HL-60 (cell line): Measurements from ENCODE around the gene MTCH1.

Source experiments
- DNase-seq, 2 experiments: peaks; one replicate each; pipeline ENCODE4 v3.0.0-alpha.2; 2010 to 2020; ENCODE audit warnings: low read depth in 1 of 2, low spot score in 1 of 2
- H3K27ac ChIP-seq: fragments of 250-450 bp; sonication (Bioruptor Pico); replicated peaks from 2 replicates; pipeline ENCODE4 v1.5.1; 2020; ENCODE audit warnings: mild to moderate bottlenecking, moderate library complexity
- H3K27me3 ChIP-seq: fragments of 250-450 bp; sonication (Bioruptor Pico); 2 replicates; pipeline ENCODE4 v1.5.1; 2021; ENCODE audit warnings: mild to moderate bottlenecking, moderate library complexity; ENCODE audit not compliant: insufficient read depth, poor library complexity, severe bottlenecking
- H3K4me3 ChIP-seq: replicated peaks from 2 replicates; pipeline ENCODE4 v1.5.1; 2011; ENCODE audit warnings: mild to moderate bottlenecking, control low read depth, low read length; ENCODE audit not compliant: insufficient read depth
- GABPA ChIP-seq: IDR thresholded peaks from 2 replicates; pipeline ENCODE4 v1.6.1; 2012; ENCODE audit warnings: low read depth
- POLR2AphosphoS5 ChIP-seq: IDR thresholded peaks from 2 replicates; pipeline ENCODE4 v1.6.1; 2012; ENCODE audit warnings: low read depth
- SPI1 ChIP-seq: IDR thresholded peaks from 2 replicates; pipeline ENCODE4 v1.6.1; 2012; ENCODE audit warnings: low read depth, mild to moderate bottlenecking, borderline replicate concordance
- TF ChIP-seq, protein P1 (sequence below): IDR thresholded peaks from 2 replicates; pipeline ENCODE4 v1.6.1; 2012; ENCODE audit warnings: low read depth; ENCODE audit not compliant: insufficient replicate concordance
- TF ChIP-seq, protein P2 (sequence below): IDR thresholded peaks from one replicate; pipeline ENCODE4 v1.5.1; 2011; ENCODE audit warnings: low read length, control low read depth, inconsistent platforms; ENCODE audit not compliant: insufficient read depth

The MTCH1 gene

DNA sequence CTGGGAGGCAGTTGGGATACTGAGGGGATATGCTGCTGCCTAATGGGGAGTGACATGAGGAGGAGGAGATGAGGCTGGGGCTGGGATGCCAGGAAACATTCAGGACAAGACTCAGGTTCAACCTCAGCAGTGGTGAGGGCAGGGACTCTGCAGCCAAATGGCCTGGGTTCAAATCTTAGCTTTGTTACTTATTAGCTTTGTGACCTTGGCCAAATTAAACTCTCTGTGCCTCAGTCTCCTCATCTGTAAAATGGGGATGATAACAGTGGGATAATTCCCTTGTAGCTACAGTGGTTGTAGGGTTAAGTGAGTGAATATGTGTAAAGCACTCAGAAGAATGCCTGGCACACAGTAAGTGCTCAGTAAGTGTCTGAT is 29.6 kb downstream of the MTCH1 start:
- DNase-seq, result no peak
- H3K4me3 ChIP-seq, result no peak overlapping the region
- H3K27me3 ChIP-seq, result peaks cover 20% of the 10 kb centered on the region
- TF ChIP-seq POLR2AphosphoS5, result no peak
- TF ChIP-seq GABPA, result no peak
- TF ChIP-seq, protein P1, sequence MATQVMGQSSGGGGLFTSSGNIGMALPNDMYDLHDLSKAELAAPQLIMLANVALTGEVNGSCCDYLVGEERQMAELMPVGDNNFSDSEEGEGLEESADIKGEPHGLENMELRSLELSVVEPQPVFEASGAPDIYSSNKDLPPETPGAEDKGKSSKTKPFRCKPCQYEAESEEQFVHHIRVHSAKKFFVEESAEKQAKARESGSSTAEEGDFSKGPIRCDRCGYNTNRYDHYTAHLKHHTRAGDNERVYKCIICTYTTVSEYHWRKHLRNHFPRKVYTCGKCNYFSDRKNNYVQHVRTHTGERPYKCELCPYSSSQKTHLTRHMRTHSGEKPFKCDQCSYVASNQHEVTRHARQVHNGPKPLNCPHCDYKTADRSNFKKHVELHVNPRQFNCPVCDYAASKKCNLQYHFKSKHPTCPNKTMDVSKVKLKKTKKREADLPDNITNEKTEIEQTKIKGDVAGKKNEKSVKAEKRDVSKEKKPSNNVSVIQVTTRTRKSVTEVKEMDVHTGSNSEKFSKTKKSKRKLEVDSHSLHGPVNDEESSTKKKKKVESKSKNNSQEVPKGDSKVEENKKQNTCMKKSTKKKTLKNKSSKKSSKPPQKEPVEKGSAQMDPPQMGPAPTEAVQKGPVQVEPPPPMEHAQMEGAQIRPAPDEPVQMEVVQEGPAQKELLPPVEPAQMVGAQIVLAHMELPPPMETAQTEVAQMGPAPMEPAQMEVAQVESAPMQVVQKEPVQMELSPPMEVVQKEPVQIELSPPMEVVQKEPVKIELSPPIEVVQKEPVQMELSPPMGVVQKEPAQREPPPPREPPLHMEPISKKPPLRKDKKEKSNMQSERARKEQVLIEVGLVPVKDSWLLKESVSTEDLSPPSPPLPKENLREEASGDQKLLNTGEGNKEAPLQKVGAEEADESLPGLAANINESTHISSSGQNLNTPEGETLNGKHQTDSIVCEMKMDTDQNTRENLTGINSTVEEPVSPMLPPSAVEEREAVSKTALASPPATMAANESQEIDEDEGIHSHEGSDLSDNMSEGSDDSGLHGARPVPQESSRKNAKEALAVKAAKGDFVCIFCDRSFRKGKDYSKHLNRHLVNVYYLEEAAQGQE, result no peak
- TF ChIP-seq SPI1, result no peak
- TF ChIP-seq, protein P2, sequence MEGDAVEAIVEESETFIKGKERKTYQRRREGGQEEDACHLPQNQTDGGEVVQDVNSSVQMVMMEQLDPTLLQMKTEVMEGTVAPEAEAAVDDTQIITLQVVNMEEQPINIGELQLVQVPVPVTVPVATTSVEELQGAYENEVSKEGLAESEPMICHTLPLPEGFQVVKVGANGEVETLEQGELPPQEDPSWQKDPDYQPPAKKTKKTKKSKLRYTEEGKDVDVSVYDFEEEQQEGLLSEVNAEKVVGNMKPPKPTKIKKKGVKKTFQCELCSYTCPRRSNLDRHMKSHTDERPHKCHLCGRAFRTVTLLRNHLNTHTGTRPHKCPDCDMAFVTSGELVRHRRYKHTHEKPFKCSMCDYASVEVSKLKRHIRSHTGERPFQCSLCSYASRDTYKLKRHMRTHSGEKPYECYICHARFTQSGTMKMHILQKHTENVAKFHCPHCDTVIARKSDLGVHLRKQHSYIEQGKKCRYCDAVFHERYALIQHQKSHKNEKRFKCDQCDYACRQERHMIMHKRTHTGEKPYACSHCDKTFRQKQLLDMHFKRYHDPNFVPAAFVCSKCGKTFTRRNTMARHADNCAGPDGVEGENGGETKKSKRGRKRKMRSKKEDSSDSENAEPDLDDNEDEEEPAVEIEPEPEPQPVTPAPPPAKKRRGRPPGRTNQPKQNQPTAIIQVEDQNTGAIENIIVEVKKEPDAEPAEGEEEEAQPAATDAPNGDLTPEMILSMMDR, result no peak
- H3K27ac ChIP-seq, result no peak overlapping the region

DNA sequence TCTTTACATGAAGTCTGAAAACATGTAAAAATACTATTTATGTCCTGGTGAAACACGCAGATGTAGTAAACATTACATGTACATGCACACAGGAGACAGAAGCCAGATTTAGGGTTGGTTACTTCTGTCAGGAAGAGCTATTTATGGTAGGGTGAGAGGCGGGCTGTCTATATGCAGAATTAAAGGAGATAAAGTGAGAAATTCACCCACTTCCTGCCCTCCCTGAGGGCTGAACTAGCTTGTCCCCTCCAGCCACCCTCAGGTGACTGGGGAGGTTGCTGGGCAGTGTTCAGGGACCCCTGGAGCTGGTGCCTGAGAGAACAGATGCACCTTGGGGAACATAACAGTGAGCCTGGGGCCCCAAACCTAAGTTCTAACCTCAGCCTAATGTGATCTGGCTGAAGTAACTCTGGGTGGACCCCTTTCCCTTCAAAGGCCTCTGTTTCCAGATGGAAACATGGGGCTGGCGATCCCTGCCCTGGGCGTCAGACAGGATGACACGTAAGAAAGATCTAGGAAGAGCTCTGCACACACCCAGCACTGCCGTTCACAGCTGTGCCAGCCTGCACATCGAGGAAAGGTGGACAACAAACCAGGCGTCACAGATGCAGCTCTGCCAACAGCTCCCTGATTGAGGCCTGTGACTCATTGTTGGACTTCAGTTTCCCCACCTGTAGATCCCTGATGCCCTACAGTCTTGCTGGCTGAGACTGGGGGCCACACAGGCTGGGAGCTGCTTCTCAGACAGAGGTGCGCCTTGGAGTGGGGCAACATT is 30.1 kb downstream of the MTCH1 start:
- Histone ChIP-seq H3K4me3 (no peak overlapping the region), H3K27ac (no peak overlapping the region), H3K27me3 (peaks cover 20% of the 10 kb centered on the region)
- TF ChIP-seq SPI1, result no peak
- TF ChIP-seq, protein P1, result no peak
- TF ChIP-seq GABPA, result no peak
- TF ChIP-seq, protein P2, result no peak
- no peak for TF ChIP-seq POLR2AphosphoS5
- DNase-seq, result no peak

DNA sequence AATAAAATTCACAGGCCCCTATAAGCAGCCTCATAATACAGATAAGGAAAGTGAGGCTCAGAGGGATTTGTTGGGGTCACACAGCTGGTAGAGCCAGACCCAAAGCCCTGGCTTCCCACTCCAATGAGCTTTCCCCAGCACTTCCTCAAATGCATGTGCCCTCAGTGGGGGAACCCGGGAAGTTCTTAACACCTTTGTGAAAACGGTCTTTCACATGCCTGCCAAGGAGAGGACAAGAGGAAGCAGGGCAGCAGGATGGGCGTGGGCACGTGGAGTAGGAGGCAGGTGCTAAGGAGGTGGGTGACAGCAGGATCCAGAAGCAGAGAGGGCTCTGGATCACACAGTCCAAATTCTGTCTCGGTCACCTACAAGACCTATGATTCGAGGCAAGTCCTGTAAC is 30.9 kb downstream of the MTCH1 start:
- no peak for TF ChIP-seq POLR2AphosphoS5
- TF ChIP-seq SPI1, result peak; percentile 76
- DNase-seq, result no peak
- peaks cover 21% of the 10 kb centered on the region for H3K27me3 ChIP-seq
- no peak overlapping the region for H3K4me3 ChIP-seq
- H3K27ac ChIP-seq, result no peak overlapping the region

DNA sequence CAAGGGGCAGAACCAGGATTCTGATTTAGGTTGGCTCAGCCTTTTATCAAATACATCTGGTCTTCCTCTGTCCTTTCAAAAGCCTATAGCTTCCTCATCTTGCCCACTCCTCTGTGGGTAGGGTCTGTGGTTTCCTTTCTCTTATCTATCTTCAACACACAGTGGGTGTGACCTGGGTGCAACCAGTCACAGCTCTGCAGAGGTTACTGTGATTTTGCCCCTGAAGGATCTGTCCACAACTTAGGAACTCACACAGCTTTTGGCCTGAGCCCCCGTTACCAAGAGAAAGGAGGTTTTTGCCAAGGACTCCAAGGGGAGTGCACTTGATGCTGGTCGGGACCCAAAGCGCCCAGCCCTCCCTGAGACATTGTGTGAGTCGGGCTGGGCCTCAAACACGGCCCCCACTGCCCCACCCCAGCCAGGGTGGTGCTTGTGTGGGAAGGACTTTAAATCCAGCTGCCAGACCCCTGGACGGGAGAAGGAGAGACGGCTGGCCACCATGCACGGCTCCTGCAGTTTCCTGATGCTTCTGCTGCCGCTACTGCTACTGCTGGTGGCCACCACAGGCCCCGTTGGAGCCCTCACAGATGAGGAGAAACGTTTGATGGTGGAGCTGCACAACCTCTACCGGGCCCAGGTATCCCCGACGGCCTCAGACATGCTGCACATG is 31.6 kb downstream of the MTCH1 start, which contains the start of gene PI16:
Gene PI16 (plus strand): TSS at position 477 of the 670 bp plus-strand sequence. CDS start 23 bp downstream, at position 500.
- TF ChIP-seq, protein P1, result no peak
- 0 out of 2 replicates have a peak, but pooled peaks have one; percentile 7 for TF ChIP-seq SPI1
- peak; percentile 97 for TF ChIP-seq POLR2AphosphoS5
- no peak for TF ChIP-seq GABPA
- peaks cover 22% of the 10 kb centered on the region for H3K27me3 ChIP-seq
- DNase-seq, result peak in 1 of 2 experiments; percentile 82
- H3K4me3 ChIP-seq, result no peak within 1 kb of the TSS
- no peak within 1 kb of the TSS for H3K27ac ChIP-seq
